Measurements from ENCODE around the gene THG1L. TPM values are rescaled to one million over a fixed set of nuclear protein-coding genes. Genes with fewer than 3 reads are reported as not detected.
"Not testable (repeated sequence)": the region's sequence is repeated elsewhere in the genome, so short reads cannot be mapped to it uniquely, and the experiment has no call there.

THG1L gene
- 6.4 TPM for total RNA-seq (ENCODE audit: unreplicated experiment)
- long read RNA-seq, transcript THG1L-201 (6 exons, 3,107 nt), result major isoform, 7 of 7 reads
- long read RNA-seq, partial matches to known transcripts, result 0 of 7 reads
- long read RNA-seq, other reads (novel, unspliced or antisense), result 0 of 7 reads

DNA sequence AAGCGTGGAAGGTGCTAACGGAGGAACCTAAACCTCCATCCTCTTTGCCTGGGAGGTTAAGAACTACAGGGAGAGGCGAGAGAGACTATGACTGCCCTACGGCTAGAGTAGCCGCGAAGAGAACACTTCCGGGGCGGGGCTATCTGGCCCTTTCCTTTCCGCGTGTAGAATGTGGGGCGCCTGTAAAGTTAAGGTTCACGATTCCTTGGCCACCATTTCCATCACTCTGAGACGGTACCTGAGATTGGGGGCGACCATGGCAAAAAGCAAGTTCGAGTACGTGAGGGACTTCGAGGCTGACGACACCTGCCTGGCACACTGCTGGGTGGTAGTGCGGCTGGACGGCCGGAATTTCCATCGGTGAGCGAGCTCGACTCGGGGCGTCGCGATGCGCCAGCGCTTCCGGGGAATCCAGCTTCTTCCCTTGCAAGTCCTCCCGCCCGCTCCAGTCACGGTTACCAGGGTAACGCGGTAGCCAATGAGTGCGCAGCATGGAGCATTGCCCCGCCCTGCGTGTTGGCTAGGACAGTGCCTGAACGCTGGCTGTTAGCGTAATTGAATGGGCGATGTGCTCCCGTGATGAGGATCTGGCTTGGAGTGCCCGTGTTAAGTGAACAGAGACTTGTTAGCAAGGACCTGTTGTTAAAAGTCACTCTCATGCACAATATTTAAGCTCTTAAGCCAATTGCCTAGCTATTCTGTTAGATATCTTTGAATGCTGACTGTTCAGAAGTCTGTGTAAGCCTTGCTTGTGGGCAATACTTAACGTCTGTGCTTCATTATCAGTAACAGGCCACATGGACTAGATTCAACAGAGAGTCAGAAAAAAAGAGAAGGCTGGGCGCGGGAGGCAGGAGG lies at the start of gene THG1L:
Gene THG1L, plus strand, starts transcription at position 149 of the 858 bp plus-strand sequence. Its CDS starts 21 bp downstream, at position 170.
- H3K36me3 Mint-ChIP-seq (ENCODE audit: low read depth, unreplicated experiment), result peaks cover 2% of the 10 kb centered on the region
- H3K27me3 Mint-ChIP-seq (ENCODE audit: unreplicated experiment), result peaks cover 6% of the 10 kb centered on the region
- peak within 1 kb of the TSS; percentile 99 for H3K4me3 Mint-ChIP-seq (ENCODE audit: unreplicated experiment)
- TF ChIP-seq, protein P1, sequence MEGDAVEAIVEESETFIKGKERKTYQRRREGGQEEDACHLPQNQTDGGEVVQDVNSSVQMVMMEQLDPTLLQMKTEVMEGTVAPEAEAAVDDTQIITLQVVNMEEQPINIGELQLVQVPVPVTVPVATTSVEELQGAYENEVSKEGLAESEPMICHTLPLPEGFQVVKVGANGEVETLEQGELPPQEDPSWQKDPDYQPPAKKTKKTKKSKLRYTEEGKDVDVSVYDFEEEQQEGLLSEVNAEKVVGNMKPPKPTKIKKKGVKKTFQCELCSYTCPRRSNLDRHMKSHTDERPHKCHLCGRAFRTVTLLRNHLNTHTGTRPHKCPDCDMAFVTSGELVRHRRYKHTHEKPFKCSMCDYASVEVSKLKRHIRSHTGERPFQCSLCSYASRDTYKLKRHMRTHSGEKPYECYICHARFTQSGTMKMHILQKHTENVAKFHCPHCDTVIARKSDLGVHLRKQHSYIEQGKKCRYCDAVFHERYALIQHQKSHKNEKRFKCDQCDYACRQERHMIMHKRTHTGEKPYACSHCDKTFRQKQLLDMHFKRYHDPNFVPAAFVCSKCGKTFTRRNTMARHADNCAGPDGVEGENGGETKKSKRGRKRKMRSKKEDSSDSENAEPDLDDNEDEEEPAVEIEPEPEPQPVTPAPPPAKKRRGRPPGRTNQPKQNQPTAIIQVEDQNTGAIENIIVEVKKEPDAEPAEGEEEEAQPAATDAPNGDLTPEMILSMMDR (IDR thresholded peaks at IDR 0.05; ENCODE audit: unreplicated experiment), result no peak
- peak within 1 kb of the TSS; percentile 99 for H3K27ac Mint-ChIP-seq (ENCODE audit: unreplicated experiment)
- peak; percentile 99 for DNase-seq (ENCODE audit: low spot score)
- H3K9me3 Mint-ChIP-seq (ENCODE audit: unreplicated experiment), result no peaks in the 10 kb centered on the region
- H3K4me1 Mint-ChIP-seq (ENCODE audit: unreplicated experiment), result peaks cover 10% of the 10 kb centered on the region

DNA sequence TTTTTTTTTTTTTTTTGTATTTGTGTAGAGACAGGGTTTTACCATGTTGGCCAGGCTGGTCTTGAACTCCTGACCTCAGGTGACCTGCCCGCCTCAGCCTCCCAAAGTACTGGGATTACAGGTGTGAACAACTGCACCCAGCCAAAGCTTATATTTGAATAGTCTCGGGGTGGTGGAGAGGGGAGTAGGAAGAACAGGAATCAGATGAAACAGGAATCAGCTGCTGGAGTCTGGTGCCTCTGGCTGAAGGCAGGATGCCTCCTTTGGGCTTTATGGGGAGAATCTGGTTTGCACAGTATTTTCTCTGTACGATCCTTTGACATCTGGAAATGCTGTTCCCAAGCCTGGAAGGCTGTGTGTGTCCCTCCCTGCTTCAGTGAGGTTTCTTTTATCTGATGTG lies 49.0 kb upstream of the THG1L start:
- Mint-ChIP-seq H3K4me3 (ENCODE audit: unreplicated experiment) (no peak overlapping the region), H3K27me3 (ENCODE audit: unreplicated experiment) (no peaks in the 10 kb centered on the region), H3K4me1 (ENCODE audit: unreplicated experiment) (no peaks in the 10 kb centered on the region), H3K36me3 (ENCODE audit: low read depth, unreplicated experiment) (no peaks in the 10 kb centered on the region), H3K27ac (ENCODE audit: unreplicated experiment) (no peak overlapping the region), H3K9me3 (ENCODE audit: unreplicated experiment) (no peaks in the 10 kb centered on the region)
- TF ChIP-seq, protein P1 (IDR thresholded peaks at IDR 0.05; ENCODE audit: unreplicated experiment), result no peak
- DNase-seq (ENCODE audit: low spot score), result no peak

DNA sequence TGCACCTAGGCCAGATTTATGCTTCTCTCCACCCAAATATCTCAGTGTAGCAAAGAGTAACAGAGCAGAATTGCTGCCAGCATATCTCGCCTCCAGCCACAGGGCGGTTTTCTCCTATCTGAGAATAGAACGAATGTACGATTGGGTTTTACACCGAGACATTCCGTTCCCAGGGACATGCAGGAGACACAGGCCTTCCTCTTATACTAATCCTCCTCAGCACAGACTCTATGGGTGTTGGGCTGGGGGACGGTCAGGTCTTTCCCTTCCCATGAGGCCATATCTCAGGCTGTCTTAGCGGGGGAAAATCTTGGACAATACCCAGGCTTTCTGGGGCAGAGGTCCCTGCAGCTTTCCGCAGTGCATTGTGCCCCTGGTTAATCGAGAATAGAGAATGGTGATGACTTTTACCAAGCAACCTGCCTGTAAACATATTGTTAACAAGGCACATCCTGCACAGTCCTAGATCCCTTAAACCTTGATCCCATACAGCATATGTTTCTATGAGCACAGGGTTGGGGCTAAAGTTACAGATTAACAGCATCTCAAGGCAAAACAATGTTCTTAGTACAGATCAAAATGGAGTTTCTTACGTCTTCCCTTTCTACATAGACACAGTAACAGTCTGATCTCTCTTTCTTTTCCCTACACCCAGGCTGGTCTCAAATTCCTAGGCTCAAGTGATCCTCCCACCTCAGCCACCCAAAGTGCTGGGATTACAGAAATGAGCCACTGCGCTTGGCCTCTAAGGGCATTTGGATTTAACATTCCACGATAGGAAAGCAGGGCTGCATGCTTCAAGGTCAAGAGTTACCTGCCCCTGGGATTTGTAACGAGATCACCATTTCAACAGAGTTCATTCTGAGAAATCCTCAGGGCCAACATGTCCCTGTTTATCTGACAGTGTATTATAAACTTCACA lies 44.7 kb upstream of the THG1L start:
- peak overlapping the region; percentile 15 for H3K4me3 Mint-ChIP-seq (ENCODE audit: unreplicated experiment)
- H3K27me3 Mint-ChIP-seq (ENCODE audit: unreplicated experiment); DNase-seq (ENCODE audit: low spot score); H3K27ac Mint-ChIP-seq (ENCODE audit: unreplicated experiment); H3K9me3 Mint-ChIP-seq (ENCODE audit: unreplicated experiment); H3K36me3 Mint-ChIP-seq (ENCODE audit: low read depth, unreplicated experiment); H3K4me1 Mint-ChIP-seq (ENCODE audit: unreplicated experiment): not testable (repeated sequence)

DNA sequence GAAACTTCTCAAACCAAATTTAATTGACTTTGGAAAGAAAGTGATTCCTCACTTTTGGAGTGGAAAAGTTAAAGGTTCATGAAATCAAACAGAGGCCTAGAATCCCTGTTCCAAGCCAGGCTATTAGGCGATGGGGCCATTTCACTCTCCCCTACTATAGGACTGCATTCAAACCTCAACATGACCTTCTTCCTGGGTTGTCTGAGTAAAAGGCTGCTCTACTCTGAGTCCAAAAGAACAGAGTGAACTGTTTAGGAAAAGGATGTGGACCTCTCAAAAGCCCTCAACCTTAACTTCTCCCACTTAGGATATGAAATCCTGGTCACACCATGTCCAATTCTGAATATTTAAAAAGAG lies 44.0 kb upstream of the THG1L start:
- no peaks in the 10 kb centered on the region for H3K4me1 Mint-ChIP-seq (ENCODE audit: unreplicated experiment)
- no peak overlapping the region for H3K4me3 Mint-ChIP-seq (ENCODE audit: unreplicated experiment)
- H3K9me3 Mint-ChIP-seq (ENCODE audit: unreplicated experiment), result no peaks in the 10 kb centered on the region
- peaks cover 1% of the 10 kb centered on the region for H3K27me3 Mint-ChIP-seq (ENCODE audit: unreplicated experiment)
- TF ChIP-seq, protein P1 (IDR thresholded peaks at IDR 0.05; ENCODE audit: unreplicated experiment), result no peak
- H3K27ac Mint-ChIP-seq (ENCODE audit: unreplicated experiment), result no peak overlapping the region
- peaks cover 10% of the 10 kb centered on the region for H3K36me3 Mint-ChIP-seq (ENCODE audit: low read depth, unreplicated experiment)
- no peak for DNase-seq (ENCODE audit: low spot score)

- Mint-ChIP-seq H3K4me1 (ENCODE audit: unreplicated experiment) (no peaks in the 10 kb centered on the region), H3K27me3 (ENCODE audit: unreplicated experiment) (peaks cover 1% of the 10 kb centered on the region), H3K9me3 (ENCODE audit: unreplicated experiment) (no peaks in the 10 kb centered on the region), H3K4me3 (ENCODE audit: unreplicated experiment) (no peak overlapping the region), H3K27ac (ENCODE audit: unreplicated experiment) (no peak overlapping the region), H3K36me3 (ENCODE audit: low read depth, unreplicated experiment) (peaks cover 19% of the 10 kb centered on the region)
- TF ChIP-seq, protein P1 (IDR thresholded peaks at IDR 0.05; ENCODE audit: unreplicated experiment), result no peak
- DNase-seq (ENCODE audit: low spot score), result no peak
These were observed 41.1 kb upstream of the THG1L start for GRCh38 chr5:157689942-157690689.
